D721Med (cell line): ENCODE results near the gene PCSK5.

Experiments
- DNase-seq: peaks from one replicate; pipeline ENCODE4 v3.0.0; 2011; ENCODE audit warnings: low spot score; ENCODE audit not compliant: insufficient read length
- FAIRE-seq: peaks from 2 replicates; lab custom pipeline; 2011; peaks lifted over from hg19 to GRCh38; lab: Jason Lieb, UNC
- CTCF ChIP-seq: IDR thresholded peaks from 2 replicates; pipeline ENCODE4 v1.5.1; 2012; ENCODE audit warnings: mild to moderate bottlenecking, control low read depth; ENCODE audit not compliant: insufficient read depth; ENCODE audit errors: missing control alignments

The PCSK5 gene

GRCh38 chr9:76099516-76099915 is 209.0 kb downstream of the PCSK5 start:
- DNase-seq: no peak
- no peak for TF ChIP-seq CTCF

GRCh38 chr9:76101075-76101474 is 210.6 kb downstream of the PCSK5 start:
- no peak for DNase-seq
- TF ChIP-seq CTCF: no peak
- no peak for FAIRE-seq

More at GRCh38 chr9:76099516-76099915, 209.0 kb downstream of the PCSK5 start:
- no peak for FAIRE-seq

GRCh38 chr9:76101491-76101890 is 211.0 kb downstream of the PCSK5 start:
- TF ChIP-seq CTCF: no peak
- no peak for FAIRE-seq
- DNase-seq: no peak

- no peak for TF ChIP-seq CTCF
- DNase-seq (no peak), FAIRE-seq (no peak)
These were observed 211.5 kb downstream of the PCSK5 start for GRCh38 chr9:76101947-76102346.

GRCh38 chr9:76103531-76104315 is 213.2 kb downstream of the PCSK5 start:
- no peak for TF ChIP-seq CTCF
- FAIRE-seq (no peak), DNase-seq (no peak)

- no peak for FAIRE-seq
- no peak for DNase-seq
- no peak for TF ChIP-seq CTCF
These were observed 217.0 kb downstream of the PCSK5 start for GRCh38 chr9:76107482-76107881.

- DNase-seq: no peak
- TF ChIP-seq CTCF: no peak
- FAIRE-seq: no peak
These were observed 219.5 kb downstream of the PCSK5 start for GRCh38 chr9:76109953-76110352.
